ENCODE data around the gene GPR39.

The GPR39 gene

DNA sequence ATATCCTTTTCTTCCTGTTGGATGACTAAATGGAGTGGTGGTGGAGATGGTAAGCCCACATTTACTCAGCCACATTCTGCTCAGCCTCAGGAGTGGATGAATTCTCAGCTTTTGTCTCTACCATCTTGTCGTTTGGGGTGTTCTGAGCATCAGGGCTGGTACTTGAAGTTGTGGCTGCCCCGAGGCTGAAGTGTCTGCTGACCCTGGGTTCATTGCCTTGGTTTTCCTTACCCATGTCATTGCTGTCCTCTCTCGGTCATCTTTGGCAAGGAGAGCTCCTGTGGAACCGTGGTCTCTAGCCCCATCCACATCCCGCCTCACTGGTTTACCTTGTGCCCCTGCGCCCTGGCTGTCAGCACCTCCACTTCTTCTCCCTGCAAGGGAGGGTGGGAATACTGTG is 71.9 kb downstream of the GPR39 start:
- TF ChIP-seq, protein P1, sequence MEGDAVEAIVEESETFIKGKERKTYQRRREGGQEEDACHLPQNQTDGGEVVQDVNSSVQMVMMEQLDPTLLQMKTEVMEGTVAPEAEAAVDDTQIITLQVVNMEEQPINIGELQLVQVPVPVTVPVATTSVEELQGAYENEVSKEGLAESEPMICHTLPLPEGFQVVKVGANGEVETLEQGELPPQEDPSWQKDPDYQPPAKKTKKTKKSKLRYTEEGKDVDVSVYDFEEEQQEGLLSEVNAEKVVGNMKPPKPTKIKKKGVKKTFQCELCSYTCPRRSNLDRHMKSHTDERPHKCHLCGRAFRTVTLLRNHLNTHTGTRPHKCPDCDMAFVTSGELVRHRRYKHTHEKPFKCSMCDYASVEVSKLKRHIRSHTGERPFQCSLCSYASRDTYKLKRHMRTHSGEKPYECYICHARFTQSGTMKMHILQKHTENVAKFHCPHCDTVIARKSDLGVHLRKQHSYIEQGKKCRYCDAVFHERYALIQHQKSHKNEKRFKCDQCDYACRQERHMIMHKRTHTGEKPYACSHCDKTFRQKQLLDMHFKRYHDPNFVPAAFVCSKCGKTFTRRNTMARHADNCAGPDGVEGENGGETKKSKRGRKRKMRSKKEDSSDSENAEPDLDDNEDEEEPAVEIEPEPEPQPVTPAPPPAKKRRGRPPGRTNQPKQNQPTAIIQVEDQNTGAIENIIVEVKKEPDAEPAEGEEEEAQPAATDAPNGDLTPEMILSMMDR (conservative IDR thresholded peaks at IDR 0.05; ENCODE audit: low read depth, low read length), result no peak
- Histone ChIP-seq H2AFZ (ENCODE audit: low read depth) (no peak overlapping the region), H3K36me3 (ENCODE audit: insufficient read depth) (no peaks in the 10 kb centered on the region), H3K4me3 (IDR thresholded peaks at IDR 0.05; ENCODE audit: insufficient read depth, low read depth, low read length) (no peak overlapping the region), H3K79me2 (ENCODE audit: insufficient read depth, low read depth) (no peaks in the 10 kb centered on the region), H3K27ac (no peak overlapping the region), H3K27me3 (ENCODE audit: insufficient read depth, low read depth) (no peaks in the 10 kb centered on the region), H4K20me1 (ENCODE audit: insufficient read depth) (no peaks in the 10 kb centered on the region), H3K4me1 (ENCODE audit: low read depth, poor library complexity, severe bottlenecking) (no peaks in the 10 kb centered on the region), H3K9ac (no peak overlapping the region), H3K4me2 (no peak overlapping the region)

DNA sequence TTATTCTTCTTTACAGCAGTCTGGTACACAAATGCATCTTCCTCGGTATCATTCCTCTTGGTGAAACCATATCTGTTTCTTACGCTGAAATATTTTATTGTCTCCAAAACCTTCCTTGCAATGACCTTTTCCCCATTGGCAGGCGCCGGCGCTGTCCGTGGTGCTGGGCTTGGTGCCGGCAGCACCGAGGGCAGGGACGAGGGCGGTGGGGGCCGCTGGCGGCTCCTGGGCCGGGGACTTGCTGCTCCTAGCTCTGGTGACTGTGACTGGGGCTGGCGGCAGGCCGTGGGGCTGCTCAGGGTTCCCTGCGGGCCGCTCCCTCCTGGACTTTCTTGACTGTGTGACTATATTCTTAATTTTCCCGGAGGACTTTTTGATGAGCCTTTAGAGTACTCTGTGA is 72.5 kb downstream of the GPR39 start:
- Histone ChIP-seq H3K4me1 (ENCODE audit: low read depth, poor library complexity, severe bottlenecking) (no peaks in the 10 kb centered on the region), H3K9ac (no peak overlapping the region), H3K36me3 (ENCODE audit: insufficient read depth) (no peaks in the 10 kb centered on the region), H4K20me1 (ENCODE audit: insufficient read depth) (no peaks in the 10 kb centered on the region), H3K4me2 (no peak overlapping the region), H3K27me3 (ENCODE audit: insufficient read depth, low read depth) (no peaks in the 10 kb centered on the region), H3K4me3 (IDR thresholded peaks at IDR 0.05; ENCODE audit: insufficient read depth, low read depth, low read length) (no peak overlapping the region), H3K27ac (no peak overlapping the region), H2AFZ (ENCODE audit: low read depth) (no peak overlapping the region), H3K79me2 (ENCODE audit: insufficient read depth, low read depth) (no peaks in the 10 kb centered on the region)
- TF ChIP-seq, protein P1 (conservative IDR thresholded peaks at IDR 0.05; ENCODE audit: low read depth, low read length), result no peak

DNA sequence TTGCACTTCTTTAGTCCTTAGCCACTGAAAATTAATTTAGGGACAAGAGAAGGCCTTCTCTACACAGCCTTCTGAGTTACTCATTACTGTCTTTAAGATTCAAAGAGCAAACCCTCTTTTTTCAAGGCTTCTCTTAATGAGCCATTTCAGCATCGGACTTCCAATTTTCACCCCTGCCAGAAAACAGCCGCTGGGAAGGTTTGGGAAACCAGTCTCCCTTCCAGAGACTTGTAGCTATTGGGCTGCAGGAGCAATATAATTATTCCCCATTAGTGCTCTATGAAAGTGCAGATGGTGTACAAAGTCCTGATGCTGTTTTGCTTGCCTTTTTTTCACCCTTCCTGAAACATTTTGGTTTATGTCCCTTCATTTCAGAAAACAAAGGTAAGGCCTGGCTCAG is 79.3 kb downstream of the GPR39 start:
- H3K4me3 ChIP-seq (IDR thresholded peaks at IDR 0.05; ENCODE audit: insufficient read depth, low read depth, low read length), result no peak overlapping the region
- no peak overlapping the region for H3K27ac ChIP-seq
- no peaks in the 10 kb centered on the region for H3K27me3 ChIP-seq (ENCODE audit: insufficient read depth, low read depth)
- no peak overlapping the region for H3K4me2 ChIP-seq
- H2AFZ ChIP-seq (ENCODE audit: low read depth), result no peak overlapping the region
- no peaks in the 10 kb centered on the region for H3K79me2 ChIP-seq (ENCODE audit: insufficient read depth, low read depth)
- H3K4me1 ChIP-seq (ENCODE audit: low read depth, poor library complexity, severe bottlenecking), result no peaks in the 10 kb centered on the region
- no peak overlapping the region for H3K9ac ChIP-seq
- H4K20me1 ChIP-seq (ENCODE audit: insufficient read depth), result no peaks in the 10 kb centered on the region
- H3K36me3 ChIP-seq (ENCODE audit: insufficient read depth), result no peaks in the 10 kb centered on the region
- TF ChIP-seq, protein P1 (conservative IDR thresholded peaks at IDR 0.05; ENCODE audit: low read depth, low read length), result no peak

DNA sequence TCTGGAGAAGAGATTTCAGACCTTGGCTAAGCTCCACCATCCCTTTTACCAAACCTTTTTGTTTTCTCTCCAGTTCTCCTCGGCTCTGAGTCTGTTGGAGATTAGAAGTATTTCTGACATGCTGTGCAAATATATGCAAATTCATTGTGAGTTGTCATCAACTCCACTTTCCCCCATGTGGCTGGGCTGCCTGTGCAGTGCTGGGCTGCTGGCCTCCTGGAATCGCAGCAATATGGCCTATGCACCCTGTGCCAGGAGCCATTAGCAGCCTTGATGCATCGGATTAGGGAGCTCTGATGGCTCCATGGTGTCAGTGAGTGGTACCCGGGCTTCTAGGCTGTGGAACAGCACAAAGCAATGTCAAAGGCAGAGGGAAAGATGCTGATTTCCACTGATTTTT is 80.0 kb downstream of the GPR39 start:
- Histone ChIP-seq H2AFZ (ENCODE audit: low read depth) (no peak overlapping the region), H3K27me3 (ENCODE audit: insufficient read depth, low read depth) (no peaks in the 10 kb centered on the region), H4K20me1 (ENCODE audit: insufficient read depth) (no peaks in the 10 kb centered on the region), H3K4me2 (no peak overlapping the region), H3K79me2 (ENCODE audit: insufficient read depth, low read depth) (no peaks in the 10 kb centered on the region), H3K9ac (no peak overlapping the region), H3K4me1 (ENCODE audit: low read depth, poor library complexity, severe bottlenecking) (no peaks in the 10 kb centered on the region), H3K36me3 (ENCODE audit: insufficient read depth) (no peaks in the 10 kb centered on the region), H3K27ac (no peak overlapping the region), H3K4me3 (IDR thresholded peaks at IDR 0.05; ENCODE audit: insufficient read depth, low read depth, low read length) (no peak overlapping the region)
- TF ChIP-seq, protein P1 (conservative IDR thresholded peaks at IDR 0.05; ENCODE audit: low read depth, low read length), result no peak

DNA sequence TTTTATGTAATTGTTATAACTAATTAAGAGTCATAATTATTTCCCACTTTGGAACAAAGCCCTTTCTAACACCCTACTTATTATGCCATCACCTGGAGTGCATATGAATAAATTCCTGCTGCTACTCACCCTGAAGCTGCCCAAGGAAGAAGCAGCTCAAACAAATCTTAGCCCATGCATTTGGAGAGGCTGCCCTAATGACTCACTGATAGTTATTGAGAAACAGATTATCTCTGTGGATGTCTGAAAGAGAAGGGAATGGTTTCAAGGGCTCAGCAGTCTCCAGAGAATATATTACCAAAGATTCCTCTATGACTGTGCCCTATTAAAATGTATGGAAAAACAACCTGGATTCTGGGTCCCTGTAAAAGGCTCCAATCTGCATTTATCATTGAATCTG is 81.0 kb downstream of the GPR39 start:
- Histone ChIP-seq H2AFZ (ENCODE audit: low read depth) (no peak overlapping the region), H3K9ac (no peak overlapping the region), H3K27ac (no peak overlapping the region), H3K4me1 (ENCODE audit: low read depth, poor library complexity, severe bottlenecking) (no peaks in the 10 kb centered on the region), H3K4me3 (IDR thresholded peaks at IDR 0.05; ENCODE audit: insufficient read depth, low read depth, low read length) (no peak overlapping the region), H4K20me1 (ENCODE audit: insufficient read depth) (no peaks in the 10 kb centered on the region), H3K4me2 (no peak overlapping the region), H3K79me2 (ENCODE audit: insufficient read depth, low read depth) (no peaks in the 10 kb centered on the region), H3K27me3 (ENCODE audit: insufficient read depth, low read depth) (no peaks in the 10 kb centered on the region), H3K36me3 (ENCODE audit: insufficient read depth) (no peaks in the 10 kb centered on the region)
- TF ChIP-seq, protein P1 (conservative IDR thresholded peaks at IDR 0.05; ENCODE audit: low read depth, low read length), result no peak
